AG09309 (cell line): ENCODE measurements around the gene ITIH3.

ENCODE experiments used
- DNase-seq: peaks from one replicate; pipeline ENCODE4 v3.0.0-alpha.2; 2010; ENCODE audit warnings: low read depth
- H3K4me3 ChIP-seq: 2 replicates; pipeline ENCODE4 v1.5.1; 2011; ENCODE audit warnings: mild to moderate bottlenecking, low read depth, low read length, moderate library complexity; ENCODE audit not compliant: control insufficient read depth
- TF ChIP-seq, protein P1 (sequence below): IDR thresholded peaks from 2 replicates; pipeline ENCODE4 v1.5.1; 2011; ENCODE audit warnings: mild to moderate bottlenecking, low read depth, low read length, inconsistent platforms; ENCODE audit not compliant: insufficient read depth, control insufficient read depth; ENCODE audit errors: missing control alignments

The ITIH3 gene

DNA sequence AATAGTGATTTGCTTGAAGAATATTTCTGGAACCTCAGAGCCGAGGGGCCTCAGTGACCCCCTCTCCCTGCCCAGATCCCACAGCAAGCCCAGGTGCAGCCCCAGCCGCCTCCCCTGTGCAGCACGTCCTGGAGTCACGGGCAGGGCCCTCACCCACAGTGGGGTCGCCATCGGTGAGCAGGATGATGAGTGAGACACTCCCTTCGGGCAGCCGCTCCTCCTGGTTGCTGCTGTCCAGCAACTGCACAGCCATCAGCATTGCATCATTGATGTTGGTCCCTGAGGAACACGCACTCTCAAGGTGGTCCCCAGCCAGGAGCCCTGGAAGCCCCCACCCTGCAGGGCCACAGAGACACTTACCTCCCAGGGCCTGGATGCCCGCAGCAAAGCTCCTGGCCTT, 29.4 kb downstream of the ITIH3 start:
- TF ChIP-seq, protein P1, sequence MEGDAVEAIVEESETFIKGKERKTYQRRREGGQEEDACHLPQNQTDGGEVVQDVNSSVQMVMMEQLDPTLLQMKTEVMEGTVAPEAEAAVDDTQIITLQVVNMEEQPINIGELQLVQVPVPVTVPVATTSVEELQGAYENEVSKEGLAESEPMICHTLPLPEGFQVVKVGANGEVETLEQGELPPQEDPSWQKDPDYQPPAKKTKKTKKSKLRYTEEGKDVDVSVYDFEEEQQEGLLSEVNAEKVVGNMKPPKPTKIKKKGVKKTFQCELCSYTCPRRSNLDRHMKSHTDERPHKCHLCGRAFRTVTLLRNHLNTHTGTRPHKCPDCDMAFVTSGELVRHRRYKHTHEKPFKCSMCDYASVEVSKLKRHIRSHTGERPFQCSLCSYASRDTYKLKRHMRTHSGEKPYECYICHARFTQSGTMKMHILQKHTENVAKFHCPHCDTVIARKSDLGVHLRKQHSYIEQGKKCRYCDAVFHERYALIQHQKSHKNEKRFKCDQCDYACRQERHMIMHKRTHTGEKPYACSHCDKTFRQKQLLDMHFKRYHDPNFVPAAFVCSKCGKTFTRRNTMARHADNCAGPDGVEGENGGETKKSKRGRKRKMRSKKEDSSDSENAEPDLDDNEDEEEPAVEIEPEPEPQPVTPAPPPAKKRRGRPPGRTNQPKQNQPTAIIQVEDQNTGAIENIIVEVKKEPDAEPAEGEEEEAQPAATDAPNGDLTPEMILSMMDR = no peak
- no peak overlapping the region for H3K4me3 ChIP-seq
- DNase-seq = no peak

DNA sequence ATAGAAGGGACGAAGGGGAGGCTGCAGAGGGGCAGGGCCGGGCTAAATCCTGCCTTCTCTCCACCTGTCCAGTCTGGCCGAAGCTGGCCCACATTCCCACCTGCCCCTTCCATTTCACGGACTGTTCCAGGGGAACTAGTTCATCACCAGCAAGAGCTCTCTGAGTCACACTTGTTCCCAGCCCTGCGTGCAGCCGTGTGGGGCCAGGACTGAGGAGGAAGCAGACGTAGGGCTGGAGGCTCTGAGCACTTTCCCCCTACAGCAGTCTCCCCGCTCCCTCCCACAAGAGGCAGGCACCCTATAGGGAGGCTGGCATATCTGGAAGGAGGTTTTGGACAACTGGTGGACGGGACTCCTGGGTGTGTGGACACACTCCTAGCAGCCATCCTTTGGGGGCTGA, 32.8 kb downstream of the ITIH3 start:
- TF ChIP-seq, protein P1 = no peak
- no peak overlapping the region for H3K4me3 ChIP-seq
- DNase-seq = no peak

DNA sequence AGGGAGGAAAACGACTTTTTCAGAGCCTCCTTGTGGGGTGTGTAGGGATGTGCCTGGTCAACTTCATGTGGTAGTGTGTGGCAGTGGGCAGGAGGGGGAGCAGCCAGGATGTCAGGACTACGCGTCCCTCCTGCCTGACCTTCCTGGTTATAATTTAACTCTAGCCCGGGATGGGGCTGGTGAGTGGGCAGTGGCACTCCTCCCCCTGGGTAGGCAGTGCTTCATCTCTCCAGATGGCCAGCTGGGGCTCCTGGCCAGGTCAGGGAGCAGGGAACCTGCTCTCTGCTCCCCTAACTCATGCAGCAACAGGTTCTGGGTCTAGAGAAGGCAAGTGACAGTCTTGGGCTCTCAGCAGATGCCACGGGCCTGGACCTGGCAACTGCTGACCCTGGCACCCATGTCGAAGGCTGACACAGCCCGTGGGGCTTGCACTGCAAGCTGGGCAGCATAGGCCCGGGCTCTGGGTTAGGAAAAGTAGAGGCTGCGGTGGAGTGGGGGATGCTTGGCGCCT, 33.3 kb downstream of the ITIH3 start:
- no peak for DNase-seq
- TF ChIP-seq, protein P1 = no peak
- H3K4me3 ChIP-seq = no peak overlapping the region

DNA sequence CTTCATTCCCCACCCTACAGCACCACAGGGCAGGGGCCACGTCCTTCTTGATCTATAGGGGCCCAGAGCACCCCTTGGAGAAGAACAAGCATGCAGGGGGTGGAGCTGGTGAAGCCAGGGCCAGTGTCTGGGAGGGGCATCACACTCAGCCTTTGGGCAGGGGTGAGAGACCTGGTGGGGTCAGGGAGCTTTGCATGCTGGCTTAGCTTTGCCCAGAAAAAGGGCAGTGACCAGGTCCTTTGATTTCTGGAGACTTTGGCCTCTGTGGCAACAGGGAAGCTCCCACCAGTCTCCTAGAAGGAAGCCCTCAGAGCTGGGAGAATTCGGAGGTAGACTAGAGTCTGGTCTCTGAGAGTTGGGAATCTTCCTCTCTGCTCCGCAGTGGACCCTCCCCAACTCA, 34.9 kb downstream of the ITIH3 start:
- TF ChIP-seq, protein P1 = no peak
- DNase-seq = no peak
- no peak overlapping the region for H3K4me3 ChIP-seq

DNA sequence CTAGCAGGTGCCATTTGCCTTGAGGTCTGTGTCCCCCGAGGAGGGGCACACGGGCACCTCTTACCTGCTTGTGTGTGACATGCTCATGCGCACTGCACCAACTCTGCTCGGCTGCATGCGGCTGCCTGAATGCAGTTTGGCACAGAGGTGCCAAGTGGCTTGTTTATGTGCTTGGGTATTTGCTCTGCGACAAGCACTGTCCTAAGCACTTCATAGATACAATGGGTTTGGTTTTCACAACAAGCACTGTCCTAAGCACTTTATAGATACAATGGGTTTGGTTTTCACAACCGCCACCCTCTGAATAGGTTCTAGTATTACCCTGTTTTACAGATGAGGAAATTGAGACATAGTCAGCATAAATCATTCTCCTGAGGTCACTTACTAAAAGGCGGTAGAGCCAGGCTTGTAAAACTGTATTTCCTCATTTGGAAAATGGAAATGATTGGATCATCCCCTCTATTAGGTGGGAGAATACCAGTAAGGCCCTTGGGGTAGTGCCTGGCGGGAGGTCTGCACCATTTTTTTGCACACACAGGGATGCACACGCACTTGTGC, 35.4 kb downstream of the ITIH3 start:
- H3K4me3 ChIP-seq = no peak overlapping the region
- DNase-seq = no peak
- TF ChIP-seq, protein P1 = no peak

DNA sequence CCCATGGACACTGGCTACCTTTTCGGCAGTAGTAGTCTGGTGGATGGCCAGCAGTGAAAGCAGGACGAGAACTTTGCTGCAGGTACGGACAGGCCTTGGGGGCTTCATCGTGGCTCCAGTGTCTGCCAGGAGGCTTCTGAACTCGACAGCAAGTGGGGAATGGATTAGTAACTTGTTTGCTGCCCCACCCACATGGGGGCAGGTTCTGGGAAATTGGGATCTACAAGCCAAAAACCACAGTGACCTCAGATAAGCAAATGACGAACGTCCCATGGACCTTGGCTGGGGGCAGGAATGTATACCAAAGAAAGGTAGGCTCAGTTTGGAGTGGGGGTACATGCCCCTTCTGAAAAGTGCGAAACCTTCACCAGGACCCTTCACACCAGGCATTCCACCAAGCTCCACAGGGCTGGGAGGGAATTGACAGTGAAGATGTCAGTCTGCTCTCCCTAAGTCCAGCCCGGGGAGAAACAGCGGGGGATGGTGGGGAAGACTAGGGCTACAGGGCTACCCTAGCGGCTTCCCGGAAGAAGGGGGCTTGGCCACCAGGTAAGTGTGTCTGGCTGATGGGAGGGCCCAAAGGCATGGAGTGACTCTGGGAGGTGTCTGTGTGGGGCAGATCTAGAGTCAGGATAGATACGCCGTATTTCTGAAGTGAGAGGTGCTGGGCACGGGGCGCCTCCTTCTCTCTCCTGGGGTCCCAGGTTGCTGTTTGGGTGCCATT, 36.1 kb downstream of the ITIH3 start, which contains the start of gene ITIH4:
TSS of gene ITIH4 (minus strand) at position 138 of the 724 bp plus-strand sequence. CDS start at position 108, 30 bp downstream.
- TF ChIP-seq, protein P1 = no peak
- no peak for DNase-seq
- no peak within 1 kb of the TSS for H3K4me3 ChIP-seq
